Activated CD4-positive, alpha-beta T cell treated with anti-CD3 and anti-CD28 coated beads, Interleukin-2, Interleukin-6, amounts not matched to agents 100 ng/mL and 50 ng/mL, durations not matched to agents 16 hours and 8 hours (primary cell): ENCODE measurements around the gene CHID1.
A peak's percentile ranks its signal among the peaks of the same experiment; 100 is the strongest.

Source experiments
- DNase-seq: peaks from one replicate; pipeline ENCODE4 v3.0.0-alpha.2; 2020

Gene CHID1

DNA sequence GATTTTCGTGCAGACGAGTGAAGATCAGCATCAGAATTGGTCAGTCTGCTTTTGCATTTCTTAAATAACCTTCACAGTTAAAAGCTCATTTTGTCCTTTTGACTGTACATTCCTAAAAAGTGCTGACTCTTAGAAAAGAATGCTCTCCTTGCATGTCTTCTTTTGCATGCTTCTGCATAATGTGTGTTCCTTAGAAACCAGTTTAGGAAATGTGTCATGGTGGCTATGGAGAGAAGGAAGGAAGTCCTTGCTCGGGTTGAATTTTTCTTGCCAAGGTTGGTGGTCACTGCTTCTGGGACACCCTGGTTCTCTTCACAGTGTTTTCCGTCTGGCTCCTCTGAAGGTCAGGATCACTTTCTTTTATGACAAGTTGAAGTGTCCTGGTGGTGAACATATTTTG lies 21.8 kb upstream of the CHID1 start:
- no peak for DNase-seq

DNA sequence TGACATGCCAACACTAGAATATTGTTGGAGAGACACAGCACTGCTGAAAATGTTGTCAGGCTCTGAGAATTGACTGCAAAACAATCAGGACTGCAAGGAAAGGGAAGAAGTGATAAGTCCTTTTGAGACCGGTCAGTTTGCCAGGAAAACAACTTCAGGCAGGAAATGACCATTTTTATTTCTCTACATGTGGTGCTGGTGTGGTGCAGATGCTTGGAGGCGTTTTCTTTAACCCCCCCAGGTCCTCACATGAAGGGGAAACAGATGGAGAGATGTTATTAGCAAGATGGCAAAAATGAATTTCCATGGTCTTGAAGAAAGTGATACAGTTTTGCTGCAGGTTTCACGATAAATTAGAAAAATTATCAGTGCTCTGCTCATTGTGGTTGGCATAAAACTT lies 20.8 kb upstream of the CHID1 start:
- DNase-seq: no peak

DNA sequence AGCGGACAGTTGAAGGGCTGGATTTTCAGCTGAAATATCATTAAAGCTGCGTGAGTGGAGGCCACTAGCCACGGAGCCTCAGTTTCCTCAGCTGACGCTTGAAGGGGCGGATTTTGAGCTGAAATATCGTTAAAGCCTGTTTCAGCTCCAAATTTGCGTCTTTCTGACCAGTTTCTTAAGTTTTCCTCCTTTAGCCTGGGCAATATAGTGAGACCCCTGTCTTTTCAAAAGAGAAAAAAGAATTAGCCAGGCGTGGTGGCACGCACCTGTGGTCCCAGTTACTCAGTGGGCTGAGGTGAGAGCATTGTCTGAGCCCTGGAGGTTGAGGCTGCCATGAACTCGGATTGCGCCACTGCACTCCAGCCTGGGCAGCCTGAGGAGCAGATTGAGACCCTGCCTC lies 18.8 kb upstream of the CHID1 start:
- DNase-seq: no peak

DNA sequence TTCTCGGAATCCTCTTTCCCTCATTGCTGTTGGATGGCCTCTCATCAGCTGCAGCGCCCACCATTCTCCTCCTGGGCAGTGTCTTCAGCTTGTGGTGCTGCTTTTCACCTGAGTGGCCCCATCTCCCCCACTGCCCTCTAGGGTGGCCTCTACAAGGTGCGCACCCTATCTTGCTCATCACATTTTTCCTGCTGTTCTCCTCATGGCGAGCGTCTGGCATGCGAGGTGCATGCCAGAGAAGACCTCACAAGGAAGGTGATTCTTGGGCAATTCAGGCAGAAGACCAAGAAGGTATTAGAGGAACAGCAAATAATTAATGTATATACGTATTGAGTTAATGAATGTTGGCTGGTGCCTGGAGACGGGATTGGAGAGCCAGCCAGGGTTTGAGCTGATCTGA lies 18.2 kb upstream of the CHID1 start:
- DNase-seq: no peak

DNA sequence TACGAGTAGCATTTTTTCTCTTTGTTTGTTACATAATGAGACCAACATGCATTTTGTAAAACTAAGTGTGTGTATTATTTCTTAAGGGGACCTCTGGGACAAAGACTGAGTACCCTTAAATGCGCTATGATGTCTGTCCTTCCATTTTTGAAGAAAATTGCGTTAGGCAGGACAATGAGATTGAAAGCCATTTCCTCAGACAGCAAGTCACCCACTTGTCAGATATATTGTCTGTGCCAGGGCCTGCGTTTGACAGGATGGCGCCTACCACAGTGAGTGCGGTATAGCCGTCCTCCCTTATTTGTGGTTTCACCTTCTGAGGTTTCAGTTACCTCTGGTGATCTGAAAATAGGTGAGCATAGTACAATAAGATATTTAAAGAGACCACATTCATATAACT lies 17.3 kb upstream of the CHID1 start:
- peak; percentile 46 for DNase-seq

DNA sequence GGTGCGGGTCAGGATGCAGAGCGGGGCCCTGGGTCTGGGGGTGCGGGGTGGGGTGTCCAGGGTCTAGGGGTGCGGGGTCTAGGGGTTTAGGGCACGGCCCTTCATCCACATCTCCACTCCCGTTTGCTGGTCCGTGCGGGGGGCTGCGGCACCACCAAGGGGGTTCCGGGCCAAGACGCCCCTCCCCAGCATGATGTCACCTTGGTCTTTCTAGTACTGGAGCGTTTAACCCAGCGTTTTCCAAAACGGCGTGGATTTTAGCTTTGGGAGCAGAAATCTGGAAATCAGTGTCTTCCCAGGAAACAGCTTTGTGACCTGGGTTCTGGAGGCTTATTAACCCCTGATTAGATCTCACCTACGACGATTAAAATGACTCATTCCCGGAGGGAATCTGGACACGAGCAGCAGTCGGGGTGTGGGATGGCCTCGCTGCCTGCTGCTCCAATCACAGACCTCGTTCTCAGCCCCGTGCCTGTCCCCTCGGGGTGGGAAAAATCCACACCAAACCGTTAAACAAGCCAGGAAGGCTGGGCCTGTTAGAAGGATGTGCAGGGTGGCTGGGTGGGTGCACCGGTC lies 15.8 kb upstream of the CHID1 start:
- no peak for DNase-seq

DNA sequence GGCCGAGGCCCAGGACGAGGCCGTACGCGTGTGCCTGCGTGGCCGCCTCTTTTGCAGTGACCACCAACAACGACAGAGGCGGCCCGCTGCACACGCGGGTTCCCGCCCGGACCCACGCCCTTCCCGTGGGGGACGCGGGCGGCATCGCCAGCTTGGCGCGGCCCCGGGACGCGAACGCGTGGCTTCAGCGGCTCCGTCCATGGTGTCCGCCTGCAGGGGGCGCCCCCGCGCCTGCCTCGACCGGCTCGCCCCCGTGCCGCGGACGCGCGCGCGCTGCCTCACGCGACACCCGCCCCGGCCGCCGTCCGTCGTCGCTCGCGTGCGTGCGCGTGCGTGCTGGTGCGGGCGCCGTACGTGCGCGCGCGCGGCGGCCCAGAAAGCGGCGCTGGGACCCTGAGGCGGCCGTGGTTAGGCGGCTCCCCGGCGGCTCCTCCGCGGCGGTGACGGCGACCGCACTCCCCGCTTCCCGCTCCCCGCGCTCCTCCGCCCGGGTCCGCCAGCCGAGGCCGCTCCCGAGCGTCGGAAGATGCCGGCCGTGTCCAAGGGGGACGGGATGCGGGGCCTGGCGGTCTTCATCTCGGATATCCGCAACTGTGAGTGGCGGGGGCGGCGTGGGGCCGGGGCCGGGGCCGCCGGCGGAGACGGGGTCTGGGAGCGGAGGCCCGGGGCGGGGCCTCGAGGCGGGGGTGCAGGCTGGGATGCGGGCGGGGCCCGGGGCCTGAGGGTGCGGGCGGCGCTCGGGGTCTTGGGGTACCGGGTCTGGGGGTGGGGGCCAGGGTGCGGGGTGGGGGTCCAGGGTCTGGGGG lies 15.1 kb upstream of the CHID1 start, which contains the start of gene AP2A2:
Gene AP2A2 (plus strand): TSS at position 375 of the 806 bp plus-strand sequence. CDS start 152 bp downstream, at position 527.
- peak; percentile 93 for DNase-seq

DNA sequence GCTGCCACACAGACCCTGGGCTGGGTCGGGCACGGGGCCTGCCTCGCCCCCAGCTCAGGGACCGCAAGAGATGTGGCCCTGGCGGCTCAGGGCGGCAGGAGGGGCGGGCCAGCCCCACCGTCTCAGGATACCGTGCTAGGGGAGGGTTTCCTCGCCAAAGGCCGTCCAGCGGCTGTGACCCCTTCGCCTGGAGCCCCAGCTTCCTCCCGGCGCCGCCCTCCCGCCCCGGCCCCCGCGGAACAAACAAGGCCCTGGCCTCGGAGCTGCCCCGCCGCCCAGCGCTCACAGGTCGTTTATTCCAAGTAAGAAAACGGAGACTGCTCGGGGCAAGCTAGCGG lies 14.5 kb upstream of the CHID1 start:
- DNase-seq: no peak

DNA sequence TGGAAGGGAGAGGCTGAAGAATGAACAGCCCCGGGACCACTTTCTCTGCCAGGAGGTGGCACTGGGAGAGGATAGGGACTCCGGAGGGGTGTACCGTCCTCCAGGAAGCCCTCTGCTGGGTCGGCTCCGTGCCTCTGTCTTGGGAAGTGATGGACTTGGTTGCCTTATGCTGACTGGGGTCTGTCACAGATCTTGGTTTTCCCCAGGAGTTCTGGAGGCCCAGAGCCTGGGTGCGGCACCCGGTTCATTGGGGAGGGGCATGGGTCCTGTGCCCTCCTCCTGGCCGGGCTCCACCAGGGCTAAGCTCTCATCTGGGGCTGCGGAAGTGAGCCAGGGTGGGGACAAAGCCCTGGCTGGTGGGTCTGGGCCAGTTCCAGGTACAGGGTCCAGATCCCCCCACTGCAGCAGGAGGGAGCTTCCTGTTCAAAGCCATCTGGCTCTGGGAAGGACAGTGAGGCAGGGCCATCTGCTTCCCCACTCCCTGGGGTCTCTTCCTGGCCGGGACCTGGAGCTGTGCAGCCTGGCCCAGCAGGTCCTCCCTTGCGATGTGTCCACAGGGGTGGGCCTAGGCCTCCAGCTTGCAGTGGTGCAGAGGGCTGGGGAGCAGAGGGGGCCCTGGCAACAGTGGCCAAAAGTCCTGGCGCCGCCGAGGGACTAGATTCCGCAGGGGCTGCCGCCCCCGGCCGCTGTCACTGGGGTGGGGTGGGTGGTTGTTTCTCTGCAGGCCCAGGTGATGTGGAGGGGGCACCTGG lies 14.0 kb upstream of the CHID1 start:
- DNase-seq: no peak

DNA sequence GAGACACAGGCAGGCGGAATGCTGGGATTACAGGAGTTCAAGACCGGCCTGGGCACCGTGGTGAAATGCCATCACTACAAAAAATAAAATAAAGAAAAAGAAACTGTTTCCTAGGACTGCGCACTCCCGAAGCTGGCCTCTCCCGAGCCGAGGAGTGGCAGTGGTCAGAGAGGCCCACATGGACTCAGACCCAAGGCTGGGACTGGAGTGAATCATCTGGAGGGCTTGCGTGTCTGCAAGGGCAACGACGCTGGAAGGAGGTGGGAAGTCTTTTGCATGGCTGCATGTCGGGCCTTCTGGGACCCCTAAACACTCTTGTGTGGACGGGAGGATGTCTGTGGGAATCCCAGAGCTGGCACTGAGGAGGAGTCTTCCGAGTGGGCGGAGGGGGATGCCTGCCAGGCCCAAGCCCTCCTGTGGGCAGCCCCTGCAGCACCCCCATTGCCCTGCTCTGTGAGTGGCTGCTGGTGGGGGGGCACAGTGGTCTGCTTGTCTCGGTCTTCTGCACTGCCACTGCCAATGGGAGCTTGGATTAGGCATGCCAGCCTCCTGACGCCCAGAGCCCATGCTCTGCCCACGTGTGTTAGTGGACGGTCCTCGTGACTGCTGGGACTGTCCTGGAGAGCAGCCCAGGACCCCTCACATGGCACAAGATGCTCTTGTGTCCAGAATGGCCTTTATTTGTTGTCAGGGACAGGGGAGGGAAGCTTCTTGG lies 13.2 kb upstream of the CHID1 start:
- DNase-seq: no peak

DNA sequence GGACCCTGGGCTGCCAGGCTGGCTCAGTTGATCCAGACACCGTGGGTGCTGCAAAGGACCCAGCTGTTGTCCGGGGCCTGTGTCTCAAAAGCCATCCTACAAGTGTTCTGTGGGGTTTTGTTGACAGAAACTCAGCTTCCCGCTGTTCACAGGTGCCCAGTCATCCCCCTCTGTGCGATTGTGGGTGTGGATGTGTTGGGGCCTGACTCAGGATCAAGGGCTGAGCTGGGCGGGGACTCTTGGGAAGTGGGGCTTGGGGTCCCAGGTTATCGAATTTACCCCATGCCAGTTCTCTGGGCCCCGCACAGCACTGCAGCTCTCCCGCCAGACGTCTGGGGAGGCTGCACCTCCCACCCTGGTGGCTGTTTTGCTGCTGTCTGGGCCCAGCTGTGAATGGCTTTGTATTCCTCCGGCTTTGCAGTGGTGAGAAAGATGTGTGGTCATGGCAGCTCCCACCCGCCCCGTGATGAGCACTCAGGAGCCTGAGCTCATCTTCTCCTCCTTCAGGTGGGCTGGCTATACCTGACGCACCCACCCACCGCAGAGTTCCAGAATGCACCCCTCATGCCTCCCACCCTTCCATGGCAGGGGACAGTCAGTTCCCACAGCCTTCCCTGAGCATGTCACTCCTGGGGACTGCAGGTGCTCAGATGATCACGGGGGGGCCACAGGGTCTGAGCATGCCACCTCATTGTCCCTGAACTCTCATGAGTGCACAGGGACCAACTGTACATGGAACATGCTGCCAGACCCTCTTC lies 11.5 kb upstream of the CHID1 start:
- no peak for DNase-seq

DNA sequence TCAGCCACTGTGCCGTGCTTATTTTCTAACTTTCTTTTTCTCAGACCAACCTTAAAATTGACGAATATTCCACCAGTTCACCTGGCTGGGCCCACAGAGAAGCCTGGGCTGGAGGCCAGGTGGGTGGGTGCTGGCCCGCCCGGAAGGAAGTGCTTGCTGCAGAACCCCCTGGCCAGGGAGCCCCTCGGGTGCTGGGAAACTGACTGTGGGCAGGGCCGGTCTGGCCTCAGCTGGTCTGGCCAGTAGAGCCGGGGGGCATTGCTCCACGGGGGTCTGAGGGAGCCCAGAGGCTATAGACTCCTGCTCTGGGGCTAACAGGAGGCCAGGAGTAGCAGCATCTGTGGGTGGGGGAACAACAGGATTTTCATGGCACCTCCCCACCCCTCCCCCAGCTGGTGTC lies 6.8 kb upstream of the CHID1 start:
- DNase-seq: no peak

DNA sequence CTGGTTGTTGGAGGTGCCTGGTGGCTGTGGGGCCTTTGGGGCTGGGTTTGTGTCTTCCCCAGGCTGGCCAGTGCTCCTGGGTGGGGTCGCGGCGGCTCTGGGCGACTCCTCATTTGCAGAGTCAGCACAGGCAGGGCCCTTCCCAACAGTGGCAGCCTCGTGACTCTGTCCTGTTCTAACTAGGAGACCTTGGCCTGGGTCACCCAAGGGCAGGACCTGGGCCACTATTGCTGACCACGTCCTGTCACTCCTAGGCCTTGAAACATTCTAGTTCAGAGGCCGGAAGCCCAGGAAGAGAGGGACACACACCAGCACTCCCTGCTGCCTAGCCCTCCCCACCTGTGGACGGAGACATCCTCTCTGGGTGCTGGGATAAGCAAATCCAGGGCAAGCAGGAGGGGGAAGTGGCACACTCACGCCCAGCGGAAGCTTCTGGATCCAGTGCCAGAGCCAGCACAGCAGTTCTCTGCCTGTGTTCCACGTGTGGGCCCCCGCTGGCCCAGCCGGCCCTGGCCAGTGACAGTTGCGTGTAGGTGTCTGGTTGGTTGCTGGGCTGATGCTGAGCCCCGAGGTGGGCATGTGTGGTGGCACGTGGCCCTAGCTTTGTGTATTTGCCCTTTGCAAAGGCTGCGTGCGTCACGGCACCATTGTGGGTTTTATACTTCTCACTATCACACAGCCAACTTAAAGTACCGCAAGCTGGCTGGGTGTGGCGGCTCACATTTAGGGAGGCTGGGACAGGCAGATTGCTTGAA lies 4.3 kb upstream of the CHID1 start:
- no peak for DNase-seq

DNA sequence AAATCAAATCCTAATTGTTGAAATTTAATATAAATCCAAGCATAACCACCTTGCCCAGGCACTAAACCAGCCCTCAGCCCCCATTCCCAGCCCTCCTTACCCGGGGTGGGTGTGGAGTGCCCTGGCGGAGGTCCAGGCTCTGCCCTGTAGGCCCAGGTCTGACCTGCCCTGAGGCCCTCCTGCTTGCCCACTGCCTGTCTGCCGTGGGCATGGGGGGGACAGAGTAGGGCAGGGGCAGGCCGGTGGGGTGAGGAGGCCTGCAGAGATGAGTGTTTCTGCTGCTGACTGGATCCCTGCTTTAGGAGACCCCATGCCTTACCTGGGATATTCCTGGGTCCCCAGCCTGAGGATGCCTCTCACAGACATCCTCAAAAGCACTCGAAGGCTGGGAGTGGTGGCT lies 3.6 kb upstream of the CHID1 start:
- no peak for DNase-seq

DNA sequence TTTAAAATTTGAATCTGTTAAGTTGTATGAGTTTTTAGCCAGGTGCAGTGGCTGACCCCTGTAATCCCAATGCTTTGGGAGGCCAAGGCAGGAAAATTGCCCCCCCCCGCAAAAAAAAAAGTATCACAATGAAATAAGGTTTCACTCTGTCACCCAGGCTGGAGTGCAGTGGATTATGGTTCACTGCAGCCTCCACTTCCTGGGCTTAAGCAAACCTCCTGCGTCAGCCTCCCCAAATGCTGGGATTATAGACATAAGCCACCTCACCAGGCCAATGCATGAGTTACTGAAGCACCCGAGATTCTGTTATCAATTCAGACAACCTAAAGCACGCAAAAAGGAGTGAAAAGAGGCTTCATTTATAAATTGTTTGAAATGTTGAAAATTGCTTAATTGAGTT lies 2.4 kb upstream of the CHID1 start:
- no peak for DNase-seq

DNA sequence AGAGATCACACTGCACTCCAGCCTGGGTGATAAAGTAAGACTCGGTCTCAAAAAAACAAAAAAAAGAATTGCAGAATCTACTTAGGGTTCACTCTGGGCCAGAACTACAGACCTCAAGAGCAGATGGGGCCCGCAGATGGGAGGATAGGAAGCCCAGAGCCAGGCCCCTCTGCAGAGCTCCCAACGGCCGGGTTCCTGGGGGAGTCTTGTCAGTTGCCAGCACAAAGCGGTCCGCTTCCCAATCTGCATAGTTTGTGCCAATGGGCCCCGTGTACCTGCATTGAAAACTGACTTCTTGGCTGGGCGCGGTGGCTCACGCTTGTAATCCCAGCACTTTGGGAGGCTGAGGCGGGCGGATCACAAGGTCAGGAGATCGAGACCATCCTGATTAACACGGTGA lies 1.7 kb upstream of the CHID1 start:
- no peak for DNase-seq

DNA sequence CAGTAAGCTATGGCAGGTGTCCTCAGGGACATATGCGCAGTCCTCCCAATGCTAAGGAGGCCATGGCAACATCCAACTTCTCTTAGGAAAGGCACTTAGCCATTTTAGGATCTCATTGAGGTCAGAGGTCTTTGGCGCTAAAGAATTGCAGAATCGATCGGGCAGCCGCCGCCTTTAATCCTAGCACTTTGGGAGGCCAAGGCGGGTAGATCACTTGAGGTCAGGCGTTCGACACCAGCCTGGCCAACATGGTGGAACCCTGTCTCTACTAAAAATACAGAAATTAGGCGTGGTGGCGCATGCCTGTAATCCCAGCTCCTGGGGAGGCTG lies 1.2 kb upstream of the CHID1 start:
- DNase-seq: no peak

DNA sequence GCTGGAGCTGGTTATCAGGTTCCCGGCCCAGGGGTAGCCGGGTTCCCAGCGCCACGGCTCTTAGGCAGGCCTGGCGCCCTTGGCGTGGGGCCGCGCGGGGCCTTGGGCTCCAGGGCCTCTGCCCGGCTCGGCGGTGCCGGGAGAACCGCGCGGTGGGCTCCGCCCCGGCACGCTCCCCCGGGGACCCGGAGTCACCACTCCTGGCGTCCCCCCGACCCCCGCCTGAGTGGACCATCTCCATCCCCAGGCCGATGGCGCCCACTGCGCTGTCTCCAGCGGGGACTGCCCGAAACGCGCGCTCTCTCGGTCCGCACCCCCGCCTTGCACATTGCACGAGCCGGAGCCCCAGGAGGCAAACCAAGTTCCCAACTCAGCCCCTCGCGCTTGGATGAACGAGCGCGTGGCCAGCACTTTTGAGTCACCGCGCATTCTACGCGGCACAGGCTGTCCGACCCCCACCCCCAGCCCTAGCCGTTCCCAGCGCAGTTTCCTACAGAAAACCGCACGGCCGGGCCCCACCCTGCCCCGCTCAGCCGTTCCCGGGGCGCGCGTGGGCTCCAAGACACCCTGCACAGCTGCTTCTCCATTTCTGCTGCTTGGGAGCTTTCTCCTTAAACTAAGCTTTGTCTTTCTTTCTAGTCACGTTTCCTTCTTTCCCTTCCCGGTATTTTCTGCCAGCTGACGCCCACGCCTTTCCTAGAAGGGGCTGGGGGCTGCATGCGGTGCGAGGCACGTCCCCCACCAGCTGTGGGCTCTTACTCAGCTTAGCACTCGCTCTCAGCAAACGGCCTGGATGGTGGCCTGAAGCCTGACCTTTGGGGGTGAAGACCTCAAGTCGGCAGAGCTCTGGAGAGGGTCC lies 650 bp upstream of the CHID1 start:
- peak; percentile 47 for DNase-seq

DNA sequence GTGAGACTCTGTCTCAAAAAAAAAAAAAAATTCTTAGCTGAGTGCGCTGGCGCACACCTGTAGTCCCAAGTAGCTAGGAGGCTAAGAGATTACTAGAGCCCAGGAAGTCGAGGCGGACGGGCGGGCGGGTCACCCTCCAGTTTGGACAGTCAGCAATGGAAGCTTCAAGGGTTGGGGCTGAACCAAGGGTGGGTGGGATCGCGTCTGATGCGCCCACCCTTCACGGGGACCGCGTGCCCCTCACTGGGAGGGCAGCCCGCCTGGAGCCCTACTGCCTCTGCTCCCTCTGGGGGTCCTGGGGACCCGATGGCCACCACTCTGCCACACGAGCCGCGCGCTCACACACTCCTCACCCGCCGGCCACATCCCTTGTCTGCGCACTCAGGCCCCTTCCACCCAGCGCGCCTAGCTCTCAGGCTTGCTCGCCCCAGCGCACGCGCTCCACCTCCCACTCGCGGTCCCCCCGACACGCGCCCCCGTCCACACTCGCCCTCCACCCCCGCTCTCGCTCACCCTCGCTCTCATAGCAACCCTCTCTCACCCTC lies 494 bp downstream of the CHID1 start:
- DNase-seq: no peak

DNA sequence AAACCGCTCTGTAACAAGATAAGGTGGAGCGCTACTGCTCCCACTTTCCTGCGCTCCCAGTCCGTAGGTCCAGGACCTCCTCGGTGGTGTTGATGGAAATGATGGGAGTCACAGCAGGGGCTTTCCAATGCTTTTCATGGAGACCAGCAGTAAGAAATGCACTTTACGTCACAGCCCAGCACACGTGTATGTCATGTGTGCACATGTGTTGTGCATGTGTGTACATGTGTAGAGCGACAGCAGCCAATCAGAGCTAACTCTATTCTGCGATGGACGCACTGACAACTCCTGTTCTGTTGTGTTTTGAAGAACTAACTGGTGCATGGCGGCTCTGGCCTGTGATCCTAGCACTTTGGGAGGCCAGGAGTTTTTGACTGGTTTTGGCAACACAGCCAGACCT lies 1.2 kb downstream of the CHID1 start:
- DNase-seq: no peak

DNA sequence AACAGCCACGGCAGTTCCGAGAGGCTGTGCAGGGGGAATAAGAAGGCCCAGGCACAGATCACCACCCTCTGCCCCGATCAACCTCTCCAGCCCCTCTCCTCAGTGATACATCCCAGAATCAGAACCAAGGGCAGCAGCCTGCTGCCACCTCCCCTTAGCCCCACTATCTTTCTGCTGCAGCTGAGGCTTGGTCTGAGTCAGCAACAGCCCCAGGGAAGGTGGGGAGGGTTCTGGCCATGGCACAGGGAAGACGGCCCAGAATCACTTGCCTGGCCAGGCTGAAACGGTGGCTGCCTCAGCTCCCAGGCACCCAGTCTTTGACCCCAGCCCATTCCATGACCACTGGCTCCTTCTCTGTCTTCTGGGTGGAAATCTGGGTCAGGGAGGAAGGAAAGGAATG lies 2.3 kb downstream of the CHID1 start:
- DNase-seq: no peak
